Femur (tissue), 1 donor: ENCODE data around the gene CFL1.

Source experiments
- DNase-seq: peaks from one replicate; pipeline ENCODE4 v3.0.0-alpha.2; 2017

Gene CFL1

DNA sequence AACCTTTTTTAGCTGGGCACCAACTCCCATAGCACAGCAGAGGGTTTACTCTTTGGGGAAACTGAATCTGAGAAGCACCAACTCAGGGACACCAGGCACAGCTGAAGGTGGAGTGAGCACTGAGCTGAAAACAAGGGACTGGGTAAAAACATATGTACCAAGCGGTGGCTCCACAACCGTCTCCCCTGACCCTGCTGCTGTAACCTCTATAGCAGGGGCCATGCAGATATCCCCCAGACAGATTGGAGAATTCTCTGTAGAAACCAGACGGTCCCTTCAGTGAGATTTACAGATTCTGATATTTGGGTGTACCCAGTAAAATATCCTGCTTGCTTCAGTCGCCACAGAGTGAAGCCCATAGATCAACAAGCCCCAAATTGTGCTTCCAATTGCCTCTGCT lies 28.5 kb downstream of the CFL1 start:
- no peak for DNase-seq

DNA sequence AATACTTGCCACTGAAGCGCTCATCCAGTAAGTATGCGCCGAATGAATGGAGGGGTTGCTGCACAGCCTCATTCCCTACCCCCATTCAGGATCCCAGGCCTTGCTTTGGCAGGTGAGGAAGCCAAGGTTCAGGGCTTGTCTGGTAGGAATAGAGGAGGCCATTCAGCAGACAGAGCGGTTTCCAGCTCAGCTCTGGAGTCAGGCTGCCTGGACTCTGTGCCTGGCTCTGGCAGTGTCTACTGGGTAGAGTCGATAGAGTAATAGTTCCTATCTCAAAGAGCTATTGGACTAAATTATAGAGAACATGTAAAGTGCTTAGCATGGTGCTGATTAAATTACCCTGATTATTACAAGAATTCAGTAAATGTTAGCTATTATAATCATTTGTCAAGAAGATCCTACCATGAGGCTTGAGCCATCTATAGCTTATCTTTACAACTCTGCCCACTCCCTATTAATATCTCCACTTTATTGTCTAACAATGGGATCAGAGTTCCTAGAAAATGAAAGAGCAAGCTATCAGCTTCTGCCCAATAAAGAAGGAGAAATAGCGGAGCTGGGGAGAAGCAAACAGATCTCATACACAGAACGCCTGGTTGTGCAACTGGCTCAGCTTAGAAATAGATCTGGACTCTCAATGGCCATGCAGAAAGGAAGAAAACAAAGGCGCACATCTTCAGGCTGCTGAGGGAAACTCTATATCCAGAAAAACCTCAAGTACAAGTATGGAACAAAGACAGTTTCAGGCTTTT lies 30.8 kb downstream of the CFL1 start:
- no peak for DNase-seq

DNA sequence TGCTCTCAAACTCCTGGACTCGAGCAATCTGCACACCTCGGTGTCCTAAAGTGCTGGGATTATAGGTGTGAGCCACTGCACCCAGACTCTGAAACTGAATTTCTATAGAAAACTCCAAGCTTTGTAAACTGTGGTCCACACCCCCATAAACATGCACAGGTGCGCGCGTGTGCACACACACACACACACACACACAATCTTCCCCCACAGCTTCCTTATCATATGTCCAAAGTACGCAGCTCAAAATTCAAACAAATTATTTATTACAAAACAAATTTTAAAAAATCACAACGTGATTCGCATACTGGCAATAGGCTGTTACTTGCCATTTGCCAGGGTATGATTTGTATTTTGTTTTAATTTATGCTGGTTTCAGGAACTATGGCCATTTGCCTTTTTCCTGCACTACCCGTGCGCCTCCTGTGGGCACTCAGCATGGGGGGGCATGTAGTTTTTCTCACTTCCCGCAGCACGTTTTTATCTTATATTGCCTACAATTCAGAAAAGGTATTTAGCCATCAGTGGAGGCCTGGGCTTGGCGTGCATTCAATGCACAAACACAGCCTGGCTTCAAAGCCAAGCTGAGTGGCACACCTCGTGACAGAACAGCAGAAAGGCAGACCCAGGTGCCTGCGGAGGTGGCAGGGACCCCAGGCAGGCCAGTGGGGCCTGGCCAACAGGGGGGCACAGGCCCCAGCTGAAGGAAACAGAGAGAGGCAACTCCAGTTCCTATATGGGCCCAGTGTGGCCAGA lies 35.0 kb downstream of the CFL1 start:
- no peak for DNase-seq

DNA sequence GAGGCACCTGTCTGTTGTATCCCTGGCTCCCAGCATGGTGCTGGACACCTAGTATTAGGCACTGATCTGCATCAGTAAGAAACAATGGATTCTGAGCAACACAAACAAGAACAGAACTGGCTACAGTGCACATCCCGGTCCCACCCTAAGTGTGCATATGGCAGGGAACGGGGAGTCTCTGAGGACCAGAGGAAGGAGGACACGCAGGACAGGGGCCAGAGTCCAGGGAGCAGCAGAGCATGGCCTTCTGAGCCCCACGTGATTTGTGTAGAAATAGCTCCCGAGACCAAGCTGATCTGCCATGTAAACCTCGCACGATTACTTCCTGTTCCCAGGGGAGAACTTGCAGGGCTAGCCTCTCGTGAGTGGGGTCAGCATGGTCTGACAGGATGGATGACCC lies 36.9 kb downstream of the CFL1 start:
- no peak for DNase-seq

DNA sequence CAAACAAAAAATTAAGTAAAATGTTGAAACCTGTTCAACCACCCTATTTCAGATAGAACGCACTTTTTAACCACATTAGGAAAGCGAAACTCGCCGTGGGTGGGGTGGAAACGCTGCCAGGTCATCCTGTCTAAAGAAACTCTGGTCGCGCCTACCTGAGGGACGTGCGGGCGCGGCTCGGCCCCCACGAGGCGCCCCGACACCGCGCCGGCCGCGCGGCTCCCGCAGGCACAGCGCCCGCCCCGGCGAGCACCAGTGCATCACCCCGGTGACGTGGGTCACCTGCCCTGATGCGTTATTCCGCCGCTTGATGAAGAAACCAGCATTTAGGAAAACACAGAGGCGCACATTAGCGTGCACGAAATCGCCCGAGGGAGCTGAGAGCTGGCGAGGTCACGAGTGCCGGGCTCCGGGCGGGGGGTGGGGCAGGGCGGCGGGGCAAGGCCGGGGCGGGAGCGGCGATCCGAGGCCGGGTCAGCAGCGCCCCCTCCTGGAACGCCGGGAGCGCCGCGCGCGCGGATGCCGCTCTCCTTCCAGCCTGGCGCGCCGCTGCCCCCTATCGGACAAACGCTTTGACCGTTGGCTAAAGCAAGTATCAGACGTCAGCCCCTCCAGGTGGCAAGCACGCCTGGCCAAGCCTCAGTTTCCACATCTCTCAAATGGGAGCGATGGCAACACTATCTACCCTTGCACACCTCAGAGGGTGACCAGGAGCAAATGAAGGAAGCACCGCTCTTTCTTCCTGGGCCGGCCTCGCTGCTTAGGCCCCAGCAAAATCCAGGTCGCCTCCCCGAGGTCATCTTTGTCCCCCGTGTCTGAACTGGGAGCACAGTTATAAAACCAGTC lies 39.9 kb downstream of the CFL1 start:
- peak; percentile 94 for DNase-seq

DNA sequence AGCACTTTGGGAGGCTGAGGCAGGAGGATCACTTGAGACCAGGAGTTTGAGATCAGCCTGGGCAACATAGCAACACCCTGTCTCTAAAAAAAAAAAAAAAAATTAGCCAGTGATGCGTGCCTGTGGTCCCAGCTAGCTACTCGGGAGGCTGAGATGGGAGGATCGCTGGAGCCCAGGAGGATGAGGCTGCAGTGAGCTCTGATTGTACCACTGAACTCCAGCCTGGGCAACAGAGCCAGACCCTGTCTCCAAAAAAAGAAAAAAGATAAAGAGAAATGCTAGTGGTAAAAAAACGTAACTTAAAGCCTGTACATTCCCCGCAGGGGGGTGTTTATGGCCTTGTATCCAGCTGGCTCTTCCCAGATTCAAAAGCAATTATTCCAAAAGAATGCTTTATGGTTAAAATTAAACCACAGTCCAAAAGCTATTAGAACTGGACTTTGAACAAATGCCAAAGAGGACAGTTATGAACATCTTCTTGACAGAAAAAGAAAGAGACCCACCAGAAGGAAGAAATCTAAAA lies 40.6 kb downstream of the CFL1 start:
- no peak for DNase-seq

DNA sequence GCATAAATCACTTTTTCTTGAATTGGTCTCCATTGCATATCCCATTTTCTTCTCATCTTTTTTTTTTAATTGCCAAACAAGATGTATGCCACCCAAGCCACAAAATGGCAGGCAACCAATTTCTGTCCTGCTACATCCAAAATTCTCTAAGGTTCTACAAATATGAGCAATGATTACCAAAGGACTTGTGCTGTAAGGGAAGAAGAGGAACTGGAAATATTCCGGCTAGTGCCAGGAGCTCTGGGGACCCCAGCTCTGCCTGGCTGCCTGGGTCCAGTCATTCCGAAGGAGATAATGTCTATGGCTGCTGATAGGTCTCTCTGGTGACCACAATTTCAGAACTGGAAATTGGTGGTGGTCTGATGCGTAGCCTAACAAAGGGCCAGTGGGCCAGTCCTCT lies 41.3 kb downstream of the CFL1 start:
- no peak for DNase-seq

DNA sequence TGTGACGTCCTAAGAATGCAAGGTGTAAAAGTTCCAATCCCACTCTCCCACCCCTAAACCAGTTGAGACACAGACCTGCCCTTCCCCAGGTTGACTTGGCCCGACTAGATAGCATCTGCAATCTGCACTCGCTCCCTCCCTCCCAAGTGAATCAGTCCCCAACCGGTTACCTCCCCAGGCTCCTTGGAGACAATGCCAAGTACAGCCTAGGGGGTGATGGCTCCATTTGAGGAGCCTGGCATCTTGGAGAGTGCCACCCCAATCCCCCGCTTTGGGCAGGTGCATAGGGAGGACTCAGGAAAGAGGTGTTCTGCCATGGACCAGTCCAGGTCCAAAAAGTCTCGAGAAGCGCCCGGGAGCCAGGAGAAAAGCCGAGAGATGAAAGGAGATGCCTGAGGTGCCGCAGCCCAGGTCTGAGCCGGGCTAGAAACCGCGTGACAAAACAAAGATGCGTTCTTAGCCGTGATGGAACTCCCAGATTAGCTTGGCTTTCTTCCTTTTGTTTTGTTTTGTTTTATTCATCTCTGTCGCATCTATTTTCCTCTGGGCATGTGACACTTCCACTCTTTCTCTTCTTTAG lies 42.9 kb downstream of the CFL1 start:
- no peak for DNase-seq

DNA sequence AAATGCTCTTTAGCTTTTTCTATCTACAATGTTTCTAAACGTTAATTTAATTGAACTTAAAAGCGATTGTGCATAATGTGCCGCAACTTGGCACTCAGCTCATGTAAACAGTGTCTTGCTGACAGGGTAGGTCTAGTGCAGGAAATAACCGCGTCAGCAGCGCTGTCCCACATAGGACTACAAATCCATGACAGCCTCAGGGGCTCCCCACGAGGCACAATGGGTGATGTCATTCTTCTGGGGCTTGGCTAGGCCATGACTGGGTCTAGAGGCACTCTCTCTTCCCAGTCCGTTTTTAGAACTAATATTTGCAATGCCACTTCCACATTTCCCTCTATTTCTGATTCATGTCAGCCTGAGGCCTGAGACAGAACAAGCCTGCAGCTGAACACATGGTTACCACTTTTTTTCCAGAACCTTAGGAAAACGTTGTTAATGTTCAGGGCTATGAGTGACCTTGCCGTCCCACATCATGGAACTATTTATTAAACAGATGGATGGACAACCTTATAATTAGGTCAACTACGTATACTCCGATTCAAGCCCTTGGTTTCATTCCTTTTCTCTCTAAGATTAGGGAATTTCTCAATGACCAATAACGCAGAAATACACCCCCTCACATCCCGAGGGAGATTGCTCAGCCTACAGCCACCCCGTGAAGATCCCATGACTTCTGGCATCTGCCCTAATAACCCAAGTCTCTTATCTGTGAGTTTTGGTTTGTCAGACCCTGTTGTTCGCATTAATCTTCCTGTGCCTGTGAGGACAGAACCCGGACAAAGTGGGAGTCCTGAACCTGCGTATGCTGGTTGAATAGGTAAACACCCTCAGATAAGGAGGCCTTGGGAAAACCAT lies 43.6 kb downstream of the CFL1 start:
- DNase-seq = no peak

DNA sequence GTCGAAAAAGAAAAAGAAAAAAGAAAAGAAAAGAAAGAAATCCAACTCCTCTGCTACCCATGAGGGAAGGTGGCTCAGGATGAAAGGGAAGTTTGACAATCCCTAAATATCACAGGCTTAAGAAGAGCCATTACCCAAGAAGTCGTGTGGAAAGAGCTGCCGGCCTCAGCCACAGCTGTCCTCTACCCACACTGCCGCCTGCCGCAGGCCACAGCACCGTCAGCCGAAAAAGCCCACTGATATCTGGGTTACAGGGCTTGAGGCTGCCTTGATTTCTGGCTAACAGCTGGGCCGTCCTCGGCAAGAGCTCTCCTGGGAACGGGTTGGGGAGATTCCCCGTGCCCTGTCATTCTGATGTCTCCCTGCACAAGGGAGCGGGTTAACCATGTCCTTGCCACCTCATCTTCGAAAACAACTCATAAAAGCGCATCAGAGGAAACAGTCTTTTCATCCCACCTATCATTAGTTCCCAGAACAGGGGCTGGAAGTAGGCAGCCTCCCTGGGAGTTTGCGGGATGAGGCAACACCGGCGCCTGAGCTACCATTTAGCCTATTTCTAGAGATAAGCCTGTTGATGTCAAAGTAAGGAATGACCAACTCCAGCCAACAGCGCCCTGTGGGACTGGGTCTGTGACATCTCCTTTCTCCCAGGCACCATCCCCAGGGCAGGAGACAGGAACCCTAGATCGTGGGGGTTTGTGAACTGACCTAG lies 46.1 kb downstream of the CFL1 start:
- DNase-seq = no peak

DNA sequence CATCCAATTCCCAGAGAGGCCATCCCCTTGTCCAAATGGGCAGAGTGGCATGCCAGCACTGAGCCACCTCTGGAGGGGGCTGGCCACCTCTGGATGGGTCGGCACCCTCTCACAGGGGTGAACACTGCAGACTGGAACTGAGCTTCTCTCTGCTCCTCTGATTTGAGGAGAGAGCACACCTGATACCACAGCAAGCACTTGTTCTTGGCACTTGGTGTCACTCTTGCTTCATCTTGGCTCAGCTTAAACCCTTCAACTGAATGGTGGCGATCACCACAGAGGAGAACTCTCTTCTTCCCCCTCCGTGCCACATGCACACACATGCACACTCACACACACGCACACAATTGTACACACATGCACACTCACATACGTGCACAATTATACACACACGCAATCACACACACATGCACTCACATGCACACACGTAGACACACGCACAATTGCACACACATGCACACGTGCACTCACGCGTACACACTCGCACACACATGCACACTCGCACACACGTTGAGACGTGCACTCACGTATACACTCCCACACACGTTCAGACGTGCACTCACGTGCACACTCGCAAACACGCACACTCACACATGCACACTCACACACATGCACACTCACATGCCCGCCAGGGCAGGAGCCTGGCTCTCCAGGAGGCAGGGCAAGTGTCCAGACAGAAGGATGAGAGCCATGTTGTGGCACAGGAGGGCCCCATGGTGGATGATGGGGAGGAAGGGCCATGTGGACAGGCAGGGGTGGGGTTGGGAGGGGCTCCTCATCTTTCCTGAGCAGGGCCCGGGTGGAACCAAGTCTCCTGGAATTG lies 47.7 kb downstream of the CFL1 start:
- DNase-seq = no peak

DNA sequence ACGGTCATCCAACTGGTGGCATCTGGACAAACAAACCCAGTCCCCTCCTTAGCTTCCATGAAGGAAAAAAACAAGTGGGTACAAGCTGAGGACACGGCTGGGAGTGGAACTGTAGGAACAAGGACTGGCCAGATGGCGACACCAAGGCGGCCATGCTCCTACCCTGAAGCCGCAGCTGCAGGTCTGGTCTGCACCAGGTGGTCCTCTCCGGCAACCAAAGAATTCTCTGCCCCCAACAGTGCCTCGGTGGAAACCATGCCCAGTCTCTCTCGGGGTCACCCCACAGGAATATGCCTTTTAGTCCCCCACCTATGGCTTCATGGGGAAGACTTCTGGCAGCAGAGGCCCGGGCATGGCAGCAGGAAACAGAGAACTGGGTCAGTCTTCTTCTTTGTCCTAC lies 48.5 kb downstream of the CFL1 start:
- no peak for DNase-seq

DNA sequence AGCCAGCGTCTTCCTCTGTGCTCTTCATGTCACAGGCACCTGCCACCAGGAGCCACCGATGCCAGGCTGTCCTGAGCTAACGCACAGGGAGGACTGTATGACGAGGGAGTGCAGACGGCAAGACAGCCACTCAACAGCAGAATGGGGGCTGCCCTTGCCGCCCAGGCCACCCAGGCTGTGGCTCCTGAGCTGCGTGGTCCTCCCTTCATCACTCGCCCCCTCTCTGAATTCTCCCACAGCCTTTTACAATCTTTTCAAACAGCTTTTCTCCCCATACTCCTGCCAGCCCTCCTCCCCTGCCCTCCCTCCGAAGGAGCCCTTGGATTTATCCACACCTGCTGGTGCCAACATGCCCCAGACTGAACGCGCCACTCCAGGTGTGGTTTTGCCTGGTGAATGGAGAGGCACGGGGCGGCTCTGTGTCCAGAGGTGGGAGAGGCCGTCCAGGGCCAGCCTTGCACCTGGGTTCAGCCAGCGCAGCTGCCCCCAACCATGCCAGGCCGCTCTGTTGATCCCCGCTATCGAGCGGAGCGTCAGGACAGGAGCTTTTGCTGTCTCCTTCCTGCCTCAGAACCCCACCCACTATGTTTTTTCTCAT lies 49.1 kb downstream of the CFL1 start:
- DNase-seq = no peak

DNA sequence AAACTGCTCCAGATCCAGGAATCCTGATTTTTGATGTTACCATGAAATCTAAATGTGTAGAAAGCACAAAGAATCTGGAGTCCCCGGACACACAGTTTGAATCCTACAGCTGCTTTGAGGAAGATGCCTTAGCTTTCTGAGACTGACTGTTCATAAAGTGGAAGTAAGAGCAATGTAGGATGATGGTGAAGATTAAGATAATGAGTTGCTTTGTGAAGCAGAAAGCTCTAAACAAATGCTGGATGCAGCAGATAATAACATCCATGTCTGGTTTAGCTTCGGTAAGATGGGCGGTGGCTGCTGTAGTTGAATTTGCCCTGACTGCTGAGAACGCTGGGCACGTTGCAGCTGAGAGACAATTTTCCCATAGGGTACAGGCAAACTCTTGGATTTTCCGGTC lies 51.0 kb downstream of the CFL1 start:
- no peak for DNase-seq
